ENCODE measurements around the gene SLC35F6.

DNA sequence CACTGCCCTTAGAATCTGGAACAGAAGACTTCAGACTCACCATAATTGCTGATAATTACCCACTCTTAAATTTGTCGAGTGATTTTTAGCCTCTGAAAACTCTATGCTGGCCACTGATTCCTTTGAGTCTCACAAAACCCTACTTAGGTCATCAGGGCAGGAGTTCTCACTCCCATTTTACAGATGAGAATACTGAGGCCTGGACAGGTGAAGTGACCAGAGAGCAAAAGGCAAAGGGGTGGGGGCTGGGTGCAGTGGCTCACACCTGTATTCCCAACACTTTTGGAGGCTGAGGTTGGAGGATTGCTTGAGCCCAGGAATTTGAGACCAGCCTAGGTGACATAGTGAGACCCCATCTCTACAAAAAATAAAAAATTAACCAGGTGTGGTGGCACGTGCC, 34.8 kb upstream of the SLC35F6 start:
- TF ChIP-seq EZH2 (IDR thresholded peaks at IDR 0.05) (no peak), POLR2AphosphoS5 (IDR thresholded peaks at IDR 0.05; ENCODE audit: borderline replicate concordance, low read depth, low read length) (no peak), FOXP2 (optimal IDR thresholded peaks at IDR 0.05; ENCODE audit: control extremely low read depth, extremely low read length, insufficient read depth) (no peak)
